H7 (cell line): ENCODE data around the gene PPP1R11. TPM values are rescaled to one million over a fixed set of nuclear protein-coding genes. Genes with fewer than 3 reads are reported as not detected.

Source experiments
- DNase-seq: peaks from one replicate; pipeline ENCODE4 v3.0.0; 2012
- H3K27me3 ChIP-seq: 2 replicates; pipeline ENCODE4 v1.6.0; 2011; ENCODE audit warnings: mild to moderate bottlenecking, low read length; ENCODE audit not compliant: control insufficient read depth, insufficient read depth
- H3K36me3 ChIP-seq: replicated peaks from 2 replicates; pipeline ENCODE4 v1.5.1; 2011; ENCODE audit warnings: low read length; ENCODE audit not compliant: control insufficient read depth, insufficient read depth
- H3K4me3 ChIP-seq: 2 replicates; pipeline ENCODE4 v1.5.1; 2011; ENCODE audit warnings: low read depth, mild to moderate bottlenecking, control low read depth, low read length, moderate library complexity; ENCODE audit not compliant: insufficient read depth
- total RNA-seq: library from RNA; depleted of rRNA; stranded (reverse); fragments of >200 nt; shearing (Covaris generic); gene quantifications from 2 replicates; pipeline ENCODE4 v1.2.3, GENCODE V29; 2014

The PPP1R11 gene
- total RNA-seq, 1 experiment from 2014 or later: 27.2 TPM

DNA sequence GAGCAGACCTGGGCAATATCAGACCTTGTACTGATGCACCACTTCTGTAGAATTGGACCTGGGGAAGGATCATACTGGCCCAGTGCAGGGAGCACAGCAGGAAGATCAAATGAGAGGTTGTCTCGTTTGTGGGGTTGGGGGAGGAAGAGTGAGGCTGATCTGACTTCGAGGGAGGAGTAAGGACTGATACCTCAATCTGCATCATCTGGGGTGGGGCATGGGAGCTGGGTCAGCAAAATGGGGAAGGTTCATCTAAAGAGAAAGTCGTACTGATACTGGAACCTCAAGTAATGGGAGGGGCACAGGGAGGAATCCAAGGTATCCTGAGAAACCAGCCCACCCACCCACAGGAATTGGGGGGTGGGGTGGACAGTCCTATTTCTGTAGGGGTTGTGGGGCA, 4.9 kb downstream of the PPP1R11 start:
- Histone ChIP-seq H3K27me3 (peaks cover 69% of the 10 kb centered on the region), H3K36me3 (no peaks in the 10 kb centered on the region), H3K4me3 (no peak overlapping the region)
- peak; percentile 41 for DNase-seq

DNA sequence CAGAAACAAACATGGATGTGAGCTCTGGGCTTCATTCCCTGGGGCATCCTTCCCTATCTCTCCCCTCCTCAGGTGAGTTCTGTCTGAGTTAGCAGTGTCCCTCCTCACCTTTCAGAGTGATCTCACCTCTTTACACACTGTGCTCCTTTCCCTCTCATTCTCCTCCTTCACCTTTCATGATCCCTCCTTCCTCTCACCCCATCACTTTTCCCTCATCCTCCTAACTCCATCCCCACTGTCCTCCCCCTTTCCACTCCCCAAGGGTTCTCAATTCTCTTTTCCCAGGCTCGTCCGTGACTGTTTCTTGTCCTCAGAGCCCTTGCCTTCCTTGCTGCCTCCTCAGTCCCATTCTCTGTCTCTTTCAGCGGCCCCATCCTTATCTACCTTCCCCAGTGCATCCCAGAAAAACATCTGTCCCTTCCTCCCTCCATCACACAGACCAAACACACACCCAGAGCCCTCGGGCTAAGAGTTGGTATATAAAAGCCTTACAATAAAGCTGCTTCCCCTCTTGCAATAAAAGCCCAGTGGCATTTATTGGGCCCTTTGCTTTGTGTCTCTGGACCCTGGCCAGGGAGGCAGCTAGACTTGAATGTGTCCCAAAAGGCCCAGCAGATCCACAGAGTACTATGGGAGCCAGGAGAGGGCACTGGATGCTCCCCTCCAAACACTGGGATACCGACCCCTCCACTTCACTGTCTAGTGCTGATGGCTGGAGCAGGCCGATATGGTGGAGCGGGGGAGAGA, 6.7 kb downstream of the PPP1R11 start:
- Histone ChIP-seq H3K4me3 (peak overlapping the region; percentile 52; the same call in 1 of the 2 replicates), H3K36me3 (no peaks in the 10 kb centered on the region), H3K27me3 (peaks cover 86% of the 10 kb centered on the region)

DNA sequence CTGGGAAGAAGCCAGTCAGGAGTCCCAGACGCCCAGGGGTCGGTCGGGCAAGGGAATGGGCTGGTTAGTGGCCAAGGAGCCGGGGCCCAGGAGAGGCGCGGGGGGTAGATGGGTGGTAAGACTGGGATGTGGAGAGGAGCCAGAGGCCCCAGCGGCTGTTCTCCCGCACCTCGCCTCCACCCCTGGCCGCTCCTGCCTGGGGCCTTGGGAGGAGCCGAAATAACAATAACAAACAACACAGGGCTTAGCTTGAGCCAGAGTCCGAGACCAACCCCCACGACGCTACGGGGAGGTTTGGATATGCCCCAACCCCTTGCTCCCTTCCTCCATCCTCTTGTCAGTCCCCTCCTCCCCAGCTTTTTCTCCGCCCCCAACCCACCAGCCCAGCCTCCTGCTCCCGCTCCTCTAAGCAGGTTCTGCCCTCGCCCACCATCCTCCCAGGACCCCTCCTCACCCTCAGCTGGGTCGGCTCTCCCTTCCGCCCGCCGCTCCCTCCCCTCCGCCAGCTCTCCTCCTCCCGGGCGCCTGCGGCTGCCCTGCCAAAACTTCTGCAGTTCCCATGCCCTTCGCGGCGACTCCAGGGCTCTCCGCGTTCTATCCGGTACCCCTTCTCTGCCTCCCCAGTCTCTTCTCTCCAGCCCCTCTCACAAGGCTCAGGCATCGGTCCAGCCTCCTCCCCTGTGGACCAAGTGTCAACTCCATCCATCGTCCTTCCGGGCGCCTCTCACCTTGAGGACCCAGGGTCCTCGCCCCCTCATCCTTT, 7.5 kb downstream of the PPP1R11 start:
- peak; percentile 86 for DNase-seq
- Histone ChIP-seq H3K27me3 (peaks cover 93% of the 10 kb centered on the region), H3K4me3 (peak overlapping the region; percentile 52), H3K36me3 (no peaks in the 10 kb centered on the region)

More for the DNA sequence above, 6.7 kb downstream of the PPP1R11 start:
- DNase-seq: peak; percentile 43

DNA sequence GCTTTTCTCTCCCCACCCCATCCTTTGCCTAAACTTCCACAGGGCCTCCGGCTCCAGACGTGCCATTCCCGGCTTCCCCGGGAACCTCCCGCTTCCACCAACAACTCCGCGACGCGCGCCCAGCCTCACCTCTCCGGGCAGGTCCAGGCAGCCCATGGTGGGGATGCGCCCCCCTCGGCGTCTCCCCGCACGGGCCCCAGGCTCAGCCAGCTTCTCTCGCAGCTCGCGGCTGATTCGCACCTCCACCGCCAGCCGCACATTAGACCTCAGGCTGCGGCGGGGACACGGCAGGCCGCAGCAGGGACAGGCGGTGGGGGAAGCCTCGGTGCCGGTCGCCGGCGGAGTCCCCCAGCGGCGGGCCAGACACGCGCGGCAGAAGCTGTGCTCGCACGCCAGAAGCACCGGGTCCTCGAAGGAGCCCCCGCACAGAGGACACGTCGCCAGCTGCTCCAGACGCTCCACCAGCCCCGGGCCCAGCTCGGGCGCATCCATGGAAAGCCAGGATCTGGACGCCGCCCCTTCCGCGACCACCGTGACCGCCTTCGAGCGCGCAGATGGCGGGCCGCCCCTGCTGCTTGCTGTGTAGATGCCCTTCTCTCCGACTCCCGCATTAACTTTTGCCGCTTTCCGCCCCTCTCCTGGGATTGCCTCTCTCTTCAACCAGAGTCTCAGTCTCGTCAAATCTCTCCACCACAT, 8.2 kb downstream of the PPP1R11 start, which contains the start of gene RNF39:
RNF39 (minus strand) TSS at position 676 of the 696 bp plus-strand sequence; CDS start at position 492, 184 bp downstream.
- DNase-seq: peak; percentile 73
- Histone ChIP-seq H3K36me3 (no peaks in the 10 kb centered on the region), H3K4me3 (peak within 1 kb of the TSS; percentile 52)

DNA sequence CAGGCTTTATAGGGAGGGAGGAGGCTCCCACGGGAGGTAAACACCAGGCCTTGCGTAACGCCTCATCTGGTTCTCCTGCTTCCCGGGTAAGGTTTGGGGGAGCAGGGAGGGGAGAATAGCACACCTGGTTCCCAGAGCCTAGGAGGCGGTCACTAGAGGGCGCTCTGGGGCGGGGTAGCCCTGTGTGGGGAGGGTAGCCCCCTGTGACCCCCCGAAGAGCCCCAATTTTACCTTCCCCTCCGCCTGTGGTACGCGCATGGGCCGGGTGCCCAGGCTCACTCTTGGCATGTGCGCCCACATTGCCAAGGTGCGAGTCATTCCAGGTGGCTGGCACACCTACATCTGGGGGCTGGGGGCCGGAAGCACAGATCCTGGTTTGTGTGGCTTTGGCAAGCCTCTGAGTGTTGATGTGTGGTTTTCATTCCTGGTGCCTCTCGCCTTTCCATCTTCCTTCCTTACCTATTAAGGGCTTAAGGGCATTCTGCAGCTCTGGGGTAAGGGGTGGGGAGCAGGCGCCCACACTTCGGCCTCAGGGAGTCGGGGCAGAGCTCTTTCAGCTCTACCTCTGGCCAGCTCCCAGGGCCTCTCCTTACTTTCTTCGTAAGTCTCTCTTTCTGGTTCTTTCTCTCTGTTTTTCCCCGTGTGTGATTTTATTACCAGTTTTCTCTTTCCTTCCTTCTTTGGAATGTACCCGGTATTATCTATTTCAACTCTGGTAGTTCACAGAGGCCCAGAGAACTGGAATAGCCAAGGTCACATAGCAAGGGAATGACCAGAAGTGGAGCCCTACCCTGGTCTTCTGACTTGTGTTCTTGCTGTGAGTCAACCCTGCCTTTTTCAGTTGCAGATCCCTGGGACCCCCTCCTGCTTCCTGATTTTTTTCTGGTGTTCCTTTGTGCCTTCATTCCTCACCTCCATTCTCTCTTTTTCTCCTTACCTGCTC, 9.1 kb downstream of the PPP1R11 start:
- Histone ChIP-seq H3K27me3 (peaks cover 83% of the 10 kb centered on the region), H3K4me3 (peak overlapping the region; percentile 52)
- peak; percentile 95 for DNase-seq

More for the DNA sequence above, 8.2 kb downstream of the PPP1R11 start, which contains the start of gene RNF39:
- H3K27me3 ChIP-seq: peaks cover 91% of the 10 kb centered on the region

DNA sequence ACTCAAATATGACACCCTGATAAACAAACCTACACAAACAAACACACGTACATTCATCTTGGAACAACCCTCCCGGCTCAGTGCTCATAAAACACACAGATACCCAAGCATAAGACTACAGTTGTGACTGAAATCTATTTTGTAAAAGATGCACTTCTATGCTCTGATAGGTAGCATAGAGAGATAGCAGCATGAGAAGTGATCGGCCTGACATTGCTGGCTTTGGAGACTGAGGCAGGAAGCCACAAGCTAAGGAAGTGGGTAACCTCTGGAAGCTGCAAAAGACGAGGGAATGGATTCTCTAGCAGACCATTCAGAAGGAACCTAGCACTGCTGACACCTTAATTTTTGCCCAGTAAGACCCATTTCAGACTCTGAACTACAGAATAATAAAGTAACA, 10.2 kb downstream of the PPP1R11 start:
- Histone ChIP-seq H3K27me3 (peaks cover 72% of the 10 kb centered on the region), H3K4me3 (no peak overlapping the region), H3K36me3 (no peaks in the 10 kb centered on the region)
- no peak for DNase-seq

More for the DNA sequence above, 9.1 kb downstream of the PPP1R11 start:
- H3K36me3 ChIP-seq: no peaks in the 10 kb centered on the region

DNA sequence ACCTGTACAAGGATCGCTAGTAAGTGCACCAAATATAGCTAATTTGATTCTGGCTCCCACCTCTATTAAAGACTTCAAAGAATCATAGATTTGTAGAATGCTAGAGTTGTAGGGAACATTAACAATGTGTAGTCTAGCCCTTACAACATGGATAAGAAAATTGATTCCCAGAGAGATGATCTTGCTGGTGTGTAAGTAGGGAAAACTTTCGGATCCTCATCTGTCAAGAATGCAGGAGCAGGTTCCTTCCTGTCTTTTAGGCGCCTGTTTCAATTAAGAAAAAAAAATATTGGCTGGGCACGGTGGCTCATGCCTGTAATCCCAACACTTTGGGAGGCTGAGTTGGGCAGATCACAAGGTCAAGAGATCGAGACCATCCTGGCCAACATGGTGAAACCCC, 20.9 kb downstream of the PPP1R11 start:
- peaks cover 11% of the 10 kb centered on the region for H3K27me3 ChIP-seq
- DNase-seq: no peak
- no peak overlapping the region for H3K4me3 ChIP-seq
- no peaks in the 10 kb centered on the region for H3K36me3 ChIP-seq

DNA sequence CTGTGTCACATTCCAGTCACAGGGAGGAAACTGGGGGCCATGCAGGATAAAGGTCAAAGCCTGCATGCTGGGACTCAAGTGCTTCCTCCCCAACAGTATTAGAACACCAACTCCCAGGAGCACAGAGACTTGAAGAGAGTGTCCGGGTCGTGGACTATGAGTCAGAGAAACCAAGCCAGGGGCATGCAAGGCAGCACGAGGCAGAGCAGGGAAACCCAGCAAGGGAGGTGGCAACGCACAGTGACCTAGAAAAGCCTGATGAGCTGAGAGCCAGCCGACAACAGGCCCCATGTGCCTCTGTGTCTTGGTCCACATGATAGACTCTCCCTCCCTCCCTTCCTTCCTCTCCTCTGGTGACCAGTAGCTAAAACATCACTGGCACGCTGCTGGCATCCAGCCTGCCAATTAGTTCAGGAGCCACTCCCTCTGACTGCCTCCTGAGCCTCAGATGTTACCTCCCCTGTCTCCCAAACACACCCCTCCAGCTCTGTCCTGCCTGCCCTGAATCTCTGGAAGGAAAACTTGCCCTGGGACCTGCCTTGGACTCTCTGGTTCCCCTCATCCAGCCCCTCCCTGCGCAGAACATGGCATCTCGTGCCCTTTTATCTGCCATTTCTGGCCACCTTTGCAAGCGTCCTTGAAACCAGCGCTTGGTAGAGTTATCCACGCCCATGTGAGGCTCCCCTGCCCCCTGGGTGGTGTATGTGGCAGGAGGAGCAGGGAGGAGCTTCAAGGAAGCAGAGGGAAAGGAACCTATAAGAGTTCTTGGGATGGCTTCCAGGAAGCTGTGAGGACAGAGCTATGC, 24.8 kb downstream of the PPP1R11 start:
- H3K27me3 ChIP-seq: peaks cover 12% of the 10 kb centered on the region
- H3K4me3 ChIP-seq: no peak overlapping the region
- peak; percentile 35 for DNase-seq
- no peaks in the 10 kb centered on the region for H3K36me3 ChIP-seq

DNA sequence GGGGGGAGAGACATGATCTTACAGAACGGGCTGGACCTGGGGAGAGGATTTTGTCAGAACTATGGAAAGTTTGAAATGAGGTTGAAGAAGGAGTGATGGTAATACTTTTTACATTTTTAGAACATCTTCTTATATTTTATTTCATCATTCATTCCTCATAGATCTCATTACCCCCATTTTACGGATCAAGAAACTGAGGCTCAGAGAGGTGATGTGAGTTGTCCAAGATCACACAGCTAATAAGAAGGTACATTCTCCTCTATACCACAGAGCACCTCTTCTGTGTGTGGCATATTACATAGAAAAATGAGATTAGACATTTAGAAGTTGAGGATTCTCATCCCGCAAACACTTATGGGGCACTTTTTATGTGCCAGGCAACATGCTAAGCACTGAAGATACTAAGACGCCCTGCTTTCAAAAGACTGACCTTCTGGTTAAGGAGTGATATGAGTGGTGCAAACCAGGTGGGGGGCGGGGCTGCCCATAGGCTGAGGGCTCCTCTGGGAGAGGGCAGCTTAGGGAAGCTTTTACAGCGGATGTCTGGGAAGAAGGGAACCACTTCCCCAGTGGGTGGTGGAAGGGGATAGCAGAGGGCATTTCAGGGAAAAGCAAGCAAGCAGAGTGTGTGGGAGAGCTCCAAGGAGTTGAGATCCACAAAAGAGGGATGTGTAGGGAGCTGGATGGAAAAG, 26.0 kb downstream of the PPP1R11 start:
- DNase-seq: peak; percentile 34
- no peak overlapping the region for H3K4me3 ChIP-seq
- H3K27me3 ChIP-seq: peaks cover 25% of the 10 kb centered on the region
- H3K36me3 ChIP-seq: no peaks in the 10 kb centered on the region

DNA sequence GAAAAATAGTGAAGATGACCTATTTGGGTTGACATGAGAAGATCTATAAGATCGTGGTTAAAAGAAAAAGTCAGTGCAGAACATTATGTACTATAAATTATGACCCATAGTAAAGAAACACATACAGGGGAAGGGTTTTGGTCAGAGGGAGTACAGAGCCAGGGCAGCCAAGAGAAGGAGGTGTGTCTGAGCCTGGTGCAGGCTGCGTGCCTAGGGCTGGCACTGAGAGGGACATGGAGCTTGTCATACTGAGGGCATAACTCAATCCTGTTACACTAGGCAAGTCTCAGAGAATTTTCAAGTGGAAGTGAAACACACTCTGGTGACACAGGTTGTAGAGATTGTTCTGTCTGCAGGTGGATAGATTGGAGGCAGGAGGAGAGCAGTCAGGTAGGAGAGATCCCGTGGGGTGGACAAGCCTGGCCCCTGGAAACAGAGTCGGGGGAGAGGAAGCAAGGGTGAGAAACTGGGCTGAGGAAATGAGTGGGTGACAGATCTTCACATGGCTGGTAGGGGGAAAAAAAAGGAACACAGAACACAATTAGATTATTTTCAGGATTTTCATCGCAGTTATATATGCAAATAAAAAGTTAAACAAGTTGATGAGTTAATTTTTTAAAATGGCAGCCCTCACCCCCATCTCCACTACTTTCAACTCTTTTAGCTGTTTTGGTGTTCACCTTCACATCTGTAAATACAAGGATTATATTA, 27.1 kb downstream of the PPP1R11 start:
- H3K27me3 ChIP-seq: peaks cover 36% of the 10 kb centered on the region
- no peaks in the 10 kb centered on the region for H3K36me3 ChIP-seq
- H3K4me3 ChIP-seq: no peak overlapping the region
- no peak for DNase-seq

DNA sequence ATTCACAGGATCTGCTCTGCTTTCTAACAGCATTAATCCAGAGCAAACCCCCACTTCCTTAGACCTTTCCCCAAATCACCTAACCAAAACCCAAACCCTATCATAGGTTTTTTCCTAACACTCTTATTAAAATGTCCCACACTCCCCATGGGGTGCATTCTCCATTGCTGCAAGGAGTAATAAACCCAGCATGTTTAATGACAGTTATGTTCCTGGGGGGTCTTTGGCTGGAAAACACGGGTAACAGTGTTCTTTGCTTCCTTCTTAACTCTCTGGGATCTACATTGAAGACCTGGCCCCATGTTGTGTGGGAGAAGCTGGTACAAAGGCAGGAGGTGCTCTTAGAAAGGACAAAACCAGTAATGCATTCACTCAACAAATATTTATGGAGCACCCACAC, 29.8 kb downstream of the PPP1R11 start:
- Histone ChIP-seq H3K36me3 (no peaks in the 10 kb centered on the region), H3K27me3 (peaks cover 55% of the 10 kb centered on the region), H3K4me3 (no peak overlapping the region)
- no peak for DNase-seq
